GM23338 (cell line): Measurements from ENCODE around the gene SOX12. TPM values are rescaled to one million over a fixed set of nuclear protein-coding genes. Genes with fewer than 3 reads are reported as not detected.

Experiments used
- CTCF ChIP-seq, 2 experiments: fragments of 200-600 bp in 1 of 2; sonication (generic) in 1 of 2; conservative IDR thresholded peaks; 2 replicates each; pipeline versions ENCODE4 v1.5.1 to v1.6.1; 2016 to 2017; ENCODE audit warnings: antibody characterized with exemption in 2 of 2, low read depth in 2 of 2, mild to moderate bottlenecking in 2 of 2, moderate library complexity in 1 of 2
- EZH2 ChIP-seq: fragments of 200-600 bp; sonication (generic); IDR thresholded peaks from one replicate; pipeline ENCODE4 v1.8.0; 2017; ENCODE audit warnings: antibody characterized with exemption, mild to moderate bottlenecking, low read depth; ENCODE audit not compliant: unreplicated experiment
- JUNB ChIP-seq: IDR thresholded peaks from one replicate; pipeline ENCODE4 v1.6.1; 2016; ENCODE audit warnings: antibody characterized with exemption; ENCODE audit not compliant: unreplicated experiment
- NANOG ChIP-seq: IDR thresholded peaks from 2 replicates; pipeline ENCODE4 v1.6.1; 2016; ENCODE audit warnings: antibody characterized with exemption, borderline replicate concordance
- STAT1 ChIP-seq: IDR thresholded peaks from one replicate; pipeline ENCODE4 v1.6.1; 2016; ENCODE audit warnings: antibody characterized with exemption; ENCODE audit not compliant: unreplicated experiment
- ZNF331 ChIP-seq: fragments of 250-450 bp; sonication (Bioruptor Pico); IDR thresholded peaks from 2 replicates; pipeline ENCODE4 v1.5.0; 2020; ENCODE audit warnings: low read depth, mild to moderate bottlenecking, moderate library complexity
- ZNF462 ChIP-seq: fragments of 250-450 bp; sonication (Bioruptor Pico); IDR thresholded peaks from 2 replicates; pipeline ENCODE4 v1.5.0; 2020; ENCODE audit warnings: mild to moderate bottlenecking, moderate library complexity
- polyA plus RNA-seq: library from polyadenylated mRNA; unstranded; fragments of >200 nt; fragmentation: Nextera tagmentation; extraction: Ambion mirVana; gene quantifications from 2 replicates; pipeline ENCODE4 v1.2.1, GENCODE V29; 2016
- total RNA-seq: library from RNA; depleted of rRNA; stranded (reverse); fragments of >200 nt; shearing (Covaris generic); gene quantifications from 2 replicates; pipeline ENCODE4 v1.2.3, GENCODE V29; 2014

The SOX12 gene
- total and polyA plus RNA-seq, 2 experiments from 2014 or later, result 14.1 to 32.0 TPM

- TF ChIP-seq ZNF462 (CRISPR knock-in tag) (no peak), NANOG (no peak), CTCF (conservative IDR thresholded peaks at IDR 0.05; ENCODE audit: low read depth in 2 of 2) (no peak), EZH2 (no peak), JUNB (no peak), STAT1 (no peak), ZNF331 (no peak)
Observed at GRCh38 chr20:347317-347639, 21.9 kb downstream of the SOX12 start (continued).
